K562 (cell line): Measurements from ENCODE around the gene PPP1R14C. TPM values are rescaled to one million over a fixed set of nuclear protein-coding genes. Genes with fewer than 3 reads are reported as not detected.
A peak's percentile ranks its signal among the peaks of the same experiment; 100 is the strongest.

ENCODE experiments used
- C11orf30 ChIP-seq: fragments of 450-650 bp; IDR thresholded peaks from 2 replicates; pipeline ENCODE4 v1.6.1; 2016; ENCODE audit warnings: low read depth, mild to moderate bottlenecking
- CXXC5 ChIP-seq: fragments of 250-450 bp; sonication (Bioruptor Pico); IDR thresholded peaks from 2 replicates; pipeline ENCODE4 v1.8.0; 2022; ENCODE audit warnings: inconsistent platforms, mild to moderate bottlenecking, moderate library complexity
- HOMEZ ChIP-seq: fragments of 250-450 bp; sonication (Bioruptor Pico); IDR thresholded peaks from 2 replicates; pipeline ENCODE4 v1.4.0; 2020; ENCODE audit warnings: mild to moderate bottlenecking, moderate library complexity
- MXI1 ChIP-seq: IDR thresholded peaks from 2 replicates; pipeline ENCODE4 v1.6.1; 2011; ENCODE audit warnings: low read depth, mild to moderate bottlenecking, improper control_type of control experiment, low read length
- NCOA1 ChIP-seq: fragments of 450-650 bp; IDR thresholded peaks from 2 replicates; pipeline ENCODE4 v1.6.1; 2016; ENCODE audit warnings: low read depth
- SMARCA5 ChIP-seq: fragments of 450-650 bp; IDR thresholded peaks from 2 replicates; pipeline ENCODE4 v1.6.1; 2016
- ZNF23 ChIP-seq: fragments of 250-450 bp; sonication (Bioruptor Pico); IDR thresholded peaks from 2 replicates; pipeline ENCODE4 v1.4.0; 2020; ENCODE audit warnings: mild to moderate bottlenecking
- ZNF655 ChIP-seq: fragments of 250-450 bp; sonication (Bioruptor Pico); IDR thresholded peaks from 2 replicates; pipeline ENCODE4 v1.5.0; 2021
- polyA plus RNA-seq, 8 experiments: library from polyadenylated mRNA; depleted of rRNA in 4 of 8; stranded (reverse) in 5 of 8; unstranded in 3 of 8; fragments of >200 nt; fragmentation: Nextera tagmentation in 2 of 8; fragmentation: Illumina TruSeq in 1 of 8; extraction: Ambion mirVana in 2 of 8; extraction: Trizol in 1 of 8; gene quantifications; 2 replicates each; pipeline versions ENCODE4 v1.2.1 to v1.2.3, GENCODE V29; 2011 to 2014; ENCODE audit warnings: inconsistent platforms in 1 of 8, missing spikeins in 1 of 8
- total RNA-seq, 7 experiments: library from RNA; depleted of rRNA in 6 of 7; stranded (reverse); fragments of >200 nt in 6 of 7; fragmentation: Illumina TruSeq in 2 of 7; extraction: Trizol in 2 of 7; gene quantifications; 2 replicates each; pipeline versions ENCODE4 v1.2.1 to v1.2.3, GENCODE V29; 2011 to 2021; ENCODE audit warnings: low replicate concordance in 1 of 7
- TF ChIP-seq, protein P1 (sequence below): sonication (generic); formaldehyde crosslinking; IDR thresholded peaks from 2 replicates; pipeline ENCODE4 v1.8.0; 2022; ENCODE audit warnings: missing genetic modification reagents, mild to moderate bottlenecking, borderline replicate concordance
- TF ChIP-seq, protein P2 (sequence below): sonication (generic); formaldehyde crosslinking; IDR thresholded peaks from 2 replicates; pipeline ENCODE4 v1.8.0; 2023; ENCODE audit warnings: mild to moderate bottlenecking, missing genetic modification reagents
- TF ChIP-seq, protein P3 (sequence below), 2 experiments: IDR thresholded peaks; 2 replicates each; pipeline ENCODE4 v1.6.1; 2012; ENCODE audit warnings: improper control_type of control experiment in 2 of 2, low read depth in 2 of 2, low read length in 2 of 2, borderline replicate concordance in 1 of 2
- TF ChIP-seq, protein P4 (sequence below): IDR thresholded peaks from 2 replicates; pipeline ENCODE4 v1.6.1; 2012; ENCODE audit warnings: low read depth, low read length, improper control_type of control experiment, borderline replicate concordance

The PPP1R14C gene
- total and polyA plus RNA-seq, 9 of the 15 experiments (the other 6 are each of a cell fraction or from before 2014, with no cell fraction given) = 4.5 to 16.6 (median 11.9) TPM

- TF ChIP-seq ZNF655 (CRISPR knock-in tag) (no peak), HOMEZ (CRISPR knock-in tag) (no peak), MXI1 (no peak), NCOA1 (peak; percentile 83), C11orf30 (peak; percentile 36; the same call in 1 of the 2 replicates), ZNF23 (CRISPR knock-in tag) (no peak), SMARCA5 (peak; percentile 95), CXXC5 (CRISPR knock-in tag) (peak; percentile 88)
- TF ChIP-seq, protein P1, sequence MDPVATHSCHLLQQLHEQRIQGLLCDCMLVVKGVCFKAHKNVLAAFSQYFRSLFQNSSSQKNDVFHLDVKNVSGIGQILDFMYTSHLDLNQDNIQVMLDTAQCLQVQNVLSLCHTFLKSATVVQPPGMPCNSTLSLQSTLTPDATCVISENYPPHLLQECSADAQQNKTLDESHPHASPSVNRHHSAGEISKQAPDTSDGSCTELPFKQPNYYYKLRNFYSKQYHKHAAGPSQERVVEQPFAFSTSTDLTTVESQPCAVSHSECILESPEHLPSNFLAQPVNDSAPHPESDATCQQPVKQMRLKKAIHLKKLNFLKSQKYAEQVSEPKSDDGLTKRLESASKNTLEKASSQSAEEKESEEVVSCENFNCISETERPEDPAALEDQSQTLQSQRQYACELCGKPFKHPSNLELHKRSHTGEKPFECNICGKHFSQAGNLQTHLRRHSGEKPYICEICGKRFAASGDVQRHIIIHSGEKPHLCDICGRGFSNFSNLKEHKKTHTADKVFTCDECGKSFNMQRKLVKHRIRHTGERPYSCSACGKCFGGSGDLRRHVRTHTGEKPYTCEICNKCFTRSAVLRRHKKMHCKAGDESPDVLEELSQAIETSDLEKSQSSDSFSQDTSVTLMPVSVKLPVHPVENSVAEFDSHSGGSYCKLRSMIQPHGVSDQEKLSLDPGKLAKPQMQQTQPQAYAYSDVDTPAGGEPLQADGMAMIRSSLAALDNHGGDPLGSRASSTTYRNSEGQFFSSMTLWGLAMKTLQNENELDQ = no peak
- TF ChIP-seq, protein P2, sequence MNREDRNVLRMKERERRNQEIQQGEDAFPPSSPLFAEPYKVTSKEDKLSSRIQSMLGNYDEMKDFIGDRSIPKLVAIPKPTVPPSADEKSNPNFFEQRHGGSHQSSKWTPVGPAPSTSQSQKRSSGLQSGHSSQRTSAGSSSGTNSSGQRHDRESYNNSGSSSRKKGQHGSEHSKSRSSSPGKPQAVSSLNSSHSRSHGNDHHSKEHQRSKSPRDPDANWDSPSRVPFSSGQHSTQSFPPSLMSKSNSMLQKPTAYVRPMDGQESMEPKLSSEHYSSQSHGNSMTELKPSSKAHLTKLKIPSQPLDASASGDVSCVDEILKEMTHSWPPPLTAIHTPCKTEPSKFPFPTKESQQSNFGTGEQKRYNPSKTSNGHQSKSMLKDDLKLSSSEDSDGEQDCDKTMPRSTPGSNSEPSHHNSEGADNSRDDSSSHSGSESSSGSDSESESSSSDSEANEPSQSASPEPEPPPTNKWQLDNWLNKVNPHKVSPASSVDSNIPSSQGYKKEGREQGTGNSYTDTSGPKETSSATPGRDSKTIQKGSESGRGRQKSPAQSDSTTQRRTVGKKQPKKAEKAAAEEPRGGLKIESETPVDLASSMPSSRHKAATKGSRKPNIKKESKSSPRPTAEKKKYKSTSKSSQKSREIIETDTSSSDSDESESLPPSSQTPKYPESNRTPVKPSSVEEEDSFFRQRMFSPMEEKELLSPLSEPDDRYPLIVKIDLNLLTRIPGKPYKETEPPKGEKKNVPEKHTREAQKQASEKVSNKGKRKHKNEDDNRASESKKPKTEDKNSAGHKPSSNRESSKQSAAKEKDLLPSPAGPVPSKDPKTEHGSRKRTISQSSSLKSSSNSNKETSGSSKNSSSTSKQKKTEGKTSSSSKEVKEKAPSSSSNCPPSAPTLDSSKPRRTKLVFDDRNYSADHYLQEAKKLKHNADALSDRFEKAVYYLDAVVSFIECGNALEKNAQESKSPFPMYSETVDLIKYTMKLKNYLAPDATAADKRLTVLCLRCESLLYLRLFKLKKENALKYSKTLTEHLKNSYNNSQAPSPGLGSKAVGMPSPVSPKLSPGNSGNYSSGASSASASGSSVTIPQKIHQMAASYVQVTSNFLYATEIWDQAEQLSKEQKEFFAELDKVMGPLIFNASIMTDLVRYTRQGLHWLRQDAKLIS = no peak
- TF ChIP-seq, protein P3, sequence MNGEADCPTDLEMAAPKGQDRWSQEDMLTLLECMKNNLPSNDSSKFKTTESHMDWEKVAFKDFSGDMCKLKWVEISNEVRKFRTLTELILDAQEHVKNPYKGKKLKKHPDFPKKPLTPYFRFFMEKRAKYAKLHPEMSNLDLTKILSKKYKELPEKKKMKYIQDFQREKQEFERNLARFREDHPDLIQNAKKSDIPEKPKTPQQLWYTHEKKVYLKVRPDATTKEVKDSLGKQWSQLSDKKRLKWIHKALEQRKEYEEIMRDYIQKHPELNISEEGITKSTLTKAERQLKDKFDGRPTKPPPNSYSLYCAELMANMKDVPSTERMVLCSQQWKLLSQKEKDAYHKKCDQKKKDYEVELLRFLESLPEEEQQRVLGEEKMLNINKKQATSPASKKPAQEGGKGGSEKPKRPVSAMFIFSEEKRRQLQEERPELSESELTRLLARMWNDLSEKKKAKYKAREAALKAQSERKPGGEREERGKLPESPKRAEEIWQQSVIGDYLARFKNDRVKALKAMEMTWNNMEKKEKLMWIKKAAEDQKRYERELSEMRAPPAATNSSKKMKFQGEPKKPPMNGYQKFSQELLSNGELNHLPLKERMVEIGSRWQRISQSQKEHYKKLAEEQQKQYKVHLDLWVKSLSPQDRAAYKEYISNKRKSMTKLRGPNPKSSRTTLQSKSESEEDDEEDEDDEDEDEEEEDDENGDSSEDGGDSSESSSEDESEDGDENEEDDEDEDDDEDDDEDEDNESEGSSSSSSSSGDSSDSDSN (IDR thresholded peaks at IDR 0.05; ENCODE audit: borderline replicate concordance in 1 of 2, low read depth in 2 of 2, low read length in 2 of 2) = no peak
- TF ChIP-seq, protein P4, sequence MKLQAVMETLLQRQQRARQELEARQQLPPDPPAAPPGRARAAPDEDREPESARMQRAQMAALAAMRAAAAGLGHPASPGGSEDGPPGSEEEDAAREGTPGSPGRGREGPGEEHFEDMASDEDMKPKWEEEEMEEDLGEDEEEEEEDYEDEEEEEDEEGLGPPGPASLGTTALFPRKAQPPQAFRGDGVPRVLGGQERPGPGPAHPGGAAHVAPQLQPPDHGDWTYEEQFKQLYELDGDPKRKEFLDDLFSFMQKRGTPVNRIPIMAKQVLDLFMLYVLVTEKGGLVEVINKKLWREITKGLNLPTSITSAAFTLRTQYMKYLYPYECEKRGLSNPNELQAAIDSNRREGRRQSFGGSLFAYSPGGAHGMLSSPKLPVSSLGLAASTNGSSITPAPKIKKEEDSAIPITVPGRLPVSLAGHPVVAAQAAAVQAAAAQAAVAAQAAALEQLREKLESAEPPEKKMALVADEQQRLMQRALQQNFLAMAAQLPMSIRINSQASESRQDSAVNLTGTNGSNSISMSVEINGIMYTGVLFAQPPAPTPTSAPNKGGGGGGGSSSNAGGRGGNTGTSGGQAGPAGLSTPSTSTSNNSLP = 0 out of 2 replicates have a peak, but pooled peaks have one; percentile 32
Measured at GRCh38 chr6:150150821-150151646, 8.2 kb downstream of the PPP1R14C start (continued).
